ENCODE measurements around the gene CST7. TPM values are rescaled to one million over a fixed set of nuclear protein-coding genes. Genes with fewer than 3 reads are reported as not detected.

Gene CST7
- polyA plus RNA-seq, 1 donor from 2014 or later, result not detected

- peaks cover 3% of the 10 kb centered on the region for H3K79me2 ChIP-seq (replicated peaks; ENCODE audit: insufficient read depth, low read length)
- H3K9ac ChIP-seq (ENCODE audit: low read length), result no peak overlapping the region
- no peaks in the 10 kb centered on the region for H3K27me3 ChIP-seq (ENCODE audit: insufficient read depth, low read depth, low read length)
- H2AFZ ChIP-seq (ENCODE audit: low read depth, low read length), result no peak overlapping the region
- H3K4me3 ChIP-seq (ENCODE audit: low read length), result no peak overlapping the region
- TF ChIP-seq RAD21 (conservative IDR thresholded peaks at IDR 0.05) (no peak), EZH2 (IDR thresholded peaks at IDR 0.05; ENCODE audit: borderline replicate concordance, insufficient read depth, low read length, poor library complexity, severe bottlenecking) (no peak), REST (IDR thresholded peaks at IDR 0.05; ENCODE audit: borderline replicate concordance) (no peak), CTCF (IDR thresholded peaks at IDR 0.05; ENCODE audit: poor library complexity, severe bottlenecking) (no peak), MXI1 (conservative IDR thresholded peaks at IDR 0.05; ENCODE audit: poor library complexity, severe bottlenecking) (no peak), SMC3 (conservative IDR thresholded peaks at IDR 0.05; ENCODE audit: poor library complexity) (no peak), TAF1 (IDR thresholded peaks at IDR 0.05; ENCODE audit: low read depth) (no peak), EP300 (conservative IDR thresholded peaks at IDR 0.05; ENCODE audit: poor library complexity, severe bottlenecking) (no peak), POLR2AphosphoS5 (IDR thresholded peaks at IDR 0.05) (no peak)
- no peaks in the 10 kb centered on the region for H3K9me2 ChIP-seq (ENCODE audit: insufficient read depth, low read length)
- H3K9me3 ChIP-seq (ENCODE audit: low read length), result no peaks in the 10 kb centered on the region
- H3K27ac ChIP-seq (ENCODE audit: low read length), result no peak overlapping the region
- H4K20me1 ChIP-seq (ENCODE audit: insufficient read depth), result no peaks in the 10 kb centered on the region
- H3F3A ChIP-seq (ENCODE audit: insufficient read depth, low read length, poor library complexity, severe bottlenecking), result no peaks in the 10 kb centered on the region
- H3K36me3 ChIP-seq (ENCODE audit: insufficient read depth, low read length), result no peaks in the 10 kb centered on the region
- no peak overlapping the region for H3K4me2 ChIP-seq (ENCODE audit: low read length)
Observed at GRCh38 chr20:24996449-24997377, 47.6 kb downstream of the CST7 start.

DNA sequence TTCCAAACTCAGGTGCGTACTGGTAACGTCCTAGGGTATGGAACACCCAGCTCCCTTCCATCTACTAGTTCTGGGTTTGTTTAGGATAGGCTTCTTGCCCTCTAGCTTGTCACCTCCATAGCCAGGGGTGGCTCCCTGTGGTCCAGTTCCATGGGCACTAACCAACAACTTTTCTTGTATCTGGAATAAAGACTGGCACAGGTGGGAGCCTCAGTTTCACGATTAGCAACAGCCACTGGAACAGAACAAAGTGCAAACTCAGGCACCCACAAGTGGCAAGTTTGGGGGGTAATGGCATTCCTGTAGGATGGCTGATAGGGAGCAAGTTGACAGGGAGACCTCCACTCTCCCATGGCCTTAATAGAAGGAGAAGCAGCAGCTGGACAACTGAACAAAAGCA, 49.1 kb downstream of the CST7 start:
- TF ChIP-seq EZH2 (IDR thresholded peaks at IDR 0.05; ENCODE audit: borderline replicate concordance, insufficient read depth, low read length, poor library complexity, severe bottlenecking) (no peak), RAD21 (conservative IDR thresholded peaks at IDR 0.05) (no peak), MXI1 (conservative IDR thresholded peaks at IDR 0.05; ENCODE audit: poor library complexity, severe bottlenecking) (no peak), POLR2AphosphoS5 (IDR thresholded peaks at IDR 0.05) (no peak), SMC3 (conservative IDR thresholded peaks at IDR 0.05; ENCODE audit: poor library complexity) (no peak), REST (IDR thresholded peaks at IDR 0.05; ENCODE audit: borderline replicate concordance) (no peak), TAF1 (IDR thresholded peaks at IDR 0.05; ENCODE audit: low read depth) (no peak), EP300 (conservative IDR thresholded peaks at IDR 0.05; ENCODE audit: poor library complexity, severe bottlenecking) (no peak)
- Histone ChIP-seq H3K9me2 (ENCODE audit: insufficient read depth, low read length) (no peaks in the 10 kb centered on the region), H3K4me2 (ENCODE audit: low read length) (no peak overlapping the region), H4K20me1 (ENCODE audit: insufficient read depth) (no peaks in the 10 kb centered on the region), H3F3A (ENCODE audit: insufficient read depth, low read length, poor library complexity, severe bottlenecking) (no peaks in the 10 kb centered on the region), H3K9me3 (ENCODE audit: low read length) (no peaks in the 10 kb centered on the region), H3K27ac (ENCODE audit: low read length) (no peak overlapping the region), H3K36me3 (ENCODE audit: insufficient read depth, low read length) (no peaks in the 10 kb centered on the region), H2AFZ (ENCODE audit: low read depth, low read length) (no peak overlapping the region), H3K79me2 (replicated peaks; ENCODE audit: insufficient read depth, low read length) (no peaks in the 10 kb centered on the region), H3K27me3 (ENCODE audit: insufficient read depth, low read depth, low read length) (no peaks in the 10 kb centered on the region), H3K4me3 (ENCODE audit: low read length) (no peak overlapping the region), H3K9ac (ENCODE audit: low read length) (no peak overlapping the region)
